Ascending aorta (tissue), 2 donors: ENCODE measurements around the gene SC5D. TPM values are rescaled to one million over a fixed set of nuclear protein-coding genes. Genes with fewer than 3 reads are reported as not detected.

ENCODE experiments used
- DNase-seq, 2 donors: peaks; one replicate each; pipeline ENCODE4 v3.0.0-alpha.2; 2019; ENCODE audit warnings: low spot score in 2 of 2
- H3K27ac ChIP-seq, 2 donors: fragments of 200-600 bp; sonication (generic); one replicate each; pipeline ENCODE4 v1.5.1; 2016 to 2017; ENCODE audit warnings: mild to moderate bottlenecking in 1 of 2
- H3K27me3 ChIP-seq: fragments of 200-600 bp; sonication (generic); one replicate; pipeline ENCODE4 v1.5.1; 2017
- H3K36me3 ChIP-seq, 2 donors: fragments of 200-600 bp; sonication (generic); one replicate each; pipeline ENCODE4 v1.5.1; 2016
- H3K4me1 ChIP-seq, 2 donors: fragments of 200-600 bp; sonication (generic); one replicate each; pipeline ENCODE4 v1.5.1; 2016 to 2017; ENCODE audit warnings: mild to moderate bottlenecking in 1 of 2
- H3K4me3 ChIP-seq, 2 donors: fragments of 200-600 bp; sonication (generic); one replicate each; pipeline ENCODE4 v1.5.1; 2016 to 2017; ENCODE audit warnings: mild to moderate bottlenecking in 1 of 2
- H3K9me3 ChIP-seq, 2 donors: fragments of 200-600 bp; sonication (generic); one replicate each; pipeline ENCODE4 v1.5.1; 2016
- CTCF ChIP-seq, 3 experiments: fragments of 200-600 bp in 2 of 3; fragments of 450-650 bp in 1 of 3; sonication (generic) in 2 of 3; IDR thresholded peaks; one replicate each; pipeline ENCODE4 v1.5.1; 2016 to 2019; ENCODE audit warnings: antibody characterized with exemption in 3 of 3, mild to moderate bottlenecking in 1 of 3, moderate library complexity in 1 of 3
- intact Hi-C: fragments of 100-400 bp; cut with DNase I; formaldehyde crosslinking; loops from one replicate; pipeline ENCODE4 v1.15.1; 2023
- total RNA-seq: library from RNA; depleted of rRNA; stranded (reverse); fragments of >200 nt; gene quantifications from one replicate; pipeline ENCODE4 v1.1.0, GENCODE V29; 2016

Gene SC5D
- total RNA-seq, 1 donor from 2014 or later: 18.8 TPM

DNA sequence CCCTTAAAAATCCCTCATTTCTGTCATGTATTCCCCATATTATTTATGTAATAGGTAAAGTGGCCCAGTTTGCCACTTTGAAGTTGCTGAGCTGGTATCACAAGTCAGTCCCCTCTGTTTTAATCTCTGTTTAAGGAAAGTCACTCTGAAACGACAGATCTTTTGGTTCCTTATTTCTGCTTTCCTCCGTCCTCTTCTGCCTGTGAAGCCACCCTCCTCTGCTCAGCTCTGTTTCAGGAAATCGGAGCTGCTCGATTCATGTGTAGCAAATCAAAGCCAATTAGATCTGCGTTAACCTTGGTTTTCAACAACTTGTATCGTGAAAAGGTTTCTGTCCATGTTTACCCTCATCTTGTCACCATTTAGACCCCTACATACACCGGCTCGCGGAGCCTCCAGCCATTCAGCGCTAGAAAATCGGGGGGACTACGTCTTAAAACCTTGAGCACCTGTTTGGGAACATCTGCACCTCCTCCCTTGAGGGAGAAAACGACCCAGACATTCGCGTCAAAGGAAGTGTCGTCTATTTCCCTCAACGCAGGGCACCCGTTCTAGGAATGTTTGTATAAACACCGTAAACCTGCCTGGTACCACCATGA, 576 bp upstream of the SC5D start:
- Histone ChIP-seq H3K36me3 (no peaks in the 10 kb centered on the region), H3K27me3 (no peaks in the 10 kb centered on the region), H3K9me3 (no peaks in the 10 kb centered on the region), H3K4me1 (peaks cover 0 to 7% of the 10 kb centered on the region in 2 donors), H3K27ac (peak overlapping the region; percentile 76 to 91), H3K4me3 (peak overlapping the region; percentile 61 to 90)
- no peak for TF ChIP-seq CTCF (IDR thresholded peaks at IDR 0.05)
- DNase-seq: no peak
- intact Hi-C loops: loop anchor here (1.0 to 10.0 kb wide), 4 partner anchors 175 to 1771 kb away; partner anchors contain the start of gene HSPA8

DNA sequence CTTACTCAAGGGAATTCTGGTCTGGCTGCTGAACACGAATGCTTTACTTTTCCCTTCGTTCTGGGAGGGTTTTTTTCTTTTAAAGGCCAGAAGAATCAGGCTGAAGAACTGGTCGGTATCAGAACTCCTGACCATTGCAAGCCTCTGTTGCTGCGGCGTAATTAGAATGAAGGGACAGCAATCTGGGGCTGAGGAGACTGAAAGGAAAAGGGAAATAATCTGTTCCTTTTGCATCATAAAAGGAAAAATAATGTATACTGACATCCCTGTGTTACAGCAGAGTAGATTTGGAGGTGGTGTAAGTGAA, 670 bp downstream of the SC5D start:
- Histone ChIP-seq H3K9me3 (no peaks in the 10 kb centered on the region), H3K27me3 (no peaks in the 10 kb centered on the region), H3K27ac (peak overlapping the region; percentile 76 to 91), H3K4me1 (peaks cover 0 to 7% of the 10 kb centered on the region in 2 donors), H3K36me3 (no peaks in the 10 kb centered on the region), H3K4me3 (peak overlapping the region; percentile 61 to 90)
- DNase-seq: no peak
- intact Hi-C loops: loop anchor here (2.0 to 10.0 kb wide), 3 partner anchors 174 to 1770 kb away; partner anchors contain the start of gene HSPA8
- TF ChIP-seq CTCF (IDR thresholded peaks at IDR 0.05): no peak

- TF ChIP-seq CTCF (IDR thresholded peaks at IDR 0.05): no peak
- H3K4me3 ChIP-seq: no peak overlapping the region
- H3K4me1 ChIP-seq: peaks cover 0 to 7% of the 10 kb centered on the region in 2 donors
- H3K27me3 ChIP-seq: no peaks in the 10 kb centered on the region
- H3K36me3 ChIP-seq: no peaks in the 10 kb centered on the region
- H3K9me3 ChIP-seq: no peaks in the 10 kb centered on the region
- intact Hi-C loops: loop anchor here (10.0 kb wide), 1 partner anchor 919 kb away; no protein-coding TSS in a partner anchor
- no peak overlapping the region for H3K27ac ChIP-seq
- DNase-seq: no peak
These were observed 2.9 kb downstream of the SC5D start for GRCh38 chr11:121295246-121296029.

GRCh38 chr11:121297872-121298271, 5.3 kb downstream of the SC5D start:
- DNase-seq: no peak
- Histone ChIP-seq H3K9me3 (no peaks in the 10 kb centered on the region), H3K4me1 (peaks cover 0 to 7% of the 10 kb centered on the region in 2 donors), H3K4me3 (no peak overlapping the region), H3K27ac (no peak overlapping the region), H3K27me3 (no peaks in the 10 kb centered on the region), H3K36me3 (no peaks in the 10 kb centered on the region)
- TF ChIP-seq CTCF (IDR thresholded peaks at IDR 0.05): no peak
- intact Hi-C loops: loop anchor here (10.0 kb wide), 1 partner anchor 917 kb away; no protein-coding TSS in a partner anchor

GRCh38 chr11:121298774-121299173, 6.2 kb downstream of the SC5D start:
- no peak for TF ChIP-seq CTCF (IDR thresholded peaks at IDR 0.05)
- DNase-seq: no peak
- intact Hi-C loops: loop anchor here (10.0 kb wide), 1 partner anchor 916 kb away; no protein-coding TSS in a partner anchor
- H3K9me3 ChIP-seq: no peaks in the 10 kb centered on the region
- peaks cover 0 to 3% of the 10 kb centered on the region in 2 donors for H3K4me1 ChIP-seq
- no peak overlapping the region for H3K4me3 ChIP-seq
- no peaks in the 10 kb centered on the region for H3K27me3 ChIP-seq
- H3K36me3 ChIP-seq: no peaks in the 10 kb centered on the region
- H3K27ac ChIP-seq: no peak overlapping the region
